ENCODE measurements around the gene MUC16. TPM values are rescaled to one million over a fixed set of nuclear protein-coding genes. Genes with fewer than 3 reads are reported as not detected.
"Not testable (repeated sequence)": the region's sequence is repeated elsewhere in the genome, so short reads cannot be mapped to it uniquely, and the experiment has no call there.

Gene MUC16
- under 1 TPM in 4 of 5 donors, not detected in 1; 0.03 to 0.16 (median 0.05) TPM for total RNA-seq
- total RNA-seq (2013) = 0.04 TPM
- 0 to 1.0 (median 0.23) reads per million in 29 experiments for total RNA-seq

DNA sequence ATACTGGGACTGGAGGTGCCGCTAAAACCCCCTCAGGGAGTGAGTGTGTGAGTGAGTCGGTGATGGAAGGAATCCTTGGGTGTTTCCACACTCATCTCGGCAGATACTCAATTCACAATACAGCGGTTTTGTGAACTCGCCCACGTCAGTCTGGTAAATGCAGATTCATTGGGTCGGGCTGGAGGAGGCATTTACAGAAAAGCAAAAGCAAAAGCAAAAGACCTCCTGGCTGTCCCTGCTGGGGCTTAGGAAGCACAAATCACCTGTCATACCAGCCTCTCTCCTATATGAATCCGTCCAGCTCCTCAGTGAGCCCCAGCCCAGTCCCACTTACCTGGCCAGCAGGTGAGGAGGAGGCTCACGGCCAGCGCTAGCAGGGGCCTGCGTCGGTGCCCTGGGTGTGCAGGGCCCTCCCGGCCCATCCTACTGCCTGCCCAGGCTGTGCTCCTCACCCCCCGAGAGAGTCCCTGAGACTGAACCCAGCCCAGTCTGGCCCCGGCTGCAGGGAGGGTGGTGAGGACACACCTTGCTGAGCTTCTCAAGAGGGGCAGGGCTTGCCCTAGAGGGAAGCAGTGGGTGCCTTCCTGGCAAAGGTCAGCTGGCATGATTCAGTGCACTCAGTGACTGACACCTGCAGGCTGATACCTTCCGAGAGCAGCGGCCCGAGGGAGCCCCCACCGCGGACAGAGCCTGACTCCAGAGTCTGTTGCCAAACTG, at the start of gene MUC16:
Gene MUC16 (minus strand): TSS at position 475 of the 717 bp plus-strand sequence.
- CTCF ChIA-PET = no interaction called here
- ATAC-seq (replicated peaks in 1 of 4) (no peak), DNase-seq (no peak)
- no peak within 1 kb of the TSS for H3K27ac ChIP-seq (ENCODE audit: low read length)
- no peak within 1 kb of the TSS for H3K4me3 Mint-ChIP-seq
- no peaks in the 10 kb centered on the region for H3K36me3 Mint-ChIP-seq
- no peaks in the 10 kb centered on the region for H3K9me3 ChIP-seq
- POLR2A ChIA-PET = no interaction called here
- peaks cover 0 to 18% of the 10 kb centered on the region in 2 experiments for H3K27me3 ChIP-seq (replicated peaks in 1 of 2; ENCODE audit: control insufficient read depth in 2 of 2, extremely low read depth in 1 of 2, insufficient read depth in 2 of 2, low read length in 1 of 2)
- peaks cover 0 to 4% (median 0%) of the 10 kb centered on the region in 3 donors for H3K9me3 Mint-ChIP-seq
- H3K27ac Mint-ChIP-seq = no peak within 1 kb of the TSS
- H3K4me3 ChIP-seq (ENCODE audit: control insufficient read depth in 1 of 2, extremely low read depth in 1 of 2, low read length in 1 of 2) = no peak within 1 kb of the TSS
- 78% methylated on average over 16 of the region's 20 CpGs for WGBS (ENCODE audit: insufficient coverage)
- H3K4me1 Mint-ChIP-seq = no peaks in the 10 kb centered on the region
- H3K4me1 ChIP-seq (ENCODE audit: control insufficient read depth in 1 of 2, extremely low read depth in 1 of 2, insufficient read depth in 2 of 2, low read length in 2 of 2) = no peaks in the 10 kb centered on the region
- H3K36me3 ChIP-seq (ENCODE audit: control insufficient read depth in 2 of 2, extremely low read depth in 1 of 2, insufficient read depth in 1 of 2, low read length in 1 of 2) = no peaks in the 10 kb centered on the region
- peaks cover 12 to 23% of the 10 kb centered on the region in 2 donors for H3K27me3 Mint-ChIP-seq

GRCh38 chr19:9058905-9059667, 48.9 kb upstream of the MUC16 start:
- Histone ChIP-seq H3K4me1 (ENCODE audit: control insufficient read depth in 1 of 2, extremely low read depth in 1 of 2, insufficient read depth in 2 of 2, low read length in 2 of 2) (no peaks in the 10 kb centered on the region), H3K4me3 (ENCODE audit: control insufficient read depth in 1 of 2, extremely low read depth in 1 of 2, low read length in 1 of 2) (no peak overlapping the region), H3K9me3 (no peaks in the 10 kb centered on the region), H3K36me3 (ENCODE audit: control insufficient read depth in 2 of 2, extremely low read depth in 1 of 2, insufficient read depth in 1 of 2, low read length in 1 of 2) (no peaks in the 10 kb centered on the region), H3K27ac (ENCODE audit: low read length) (no peak overlapping the region), H3K27me3 (replicated peaks in 1 of 2; ENCODE audit: control insufficient read depth in 2 of 2, extremely low read depth in 1 of 2, insufficient read depth in 2 of 2, low read length in 1 of 2) (no peaks in the 10 kb centered on the region)
- no peaks in the 10 kb centered on the region for H3K36me3 Mint-ChIP-seq
- no peak for ATAC-seq (replicated peaks in 1 of 4)
- CTCF ChIA-PET = no interaction called here
- 77% methylated on average over 6 of the region's 12 CpGs for WGBS (ENCODE audit: insufficient coverage)
- no peak for DNase-seq
- no peaks in the 10 kb centered on the region for H3K4me1 Mint-ChIP-seq
- H3K27me3 Mint-ChIP-seq = peaks cover 3 to 4% of the 10 kb centered on the region in 2 donors
- no peak overlapping the region for H3K4me3 Mint-ChIP-seq
- no peak overlapping the region for H3K27ac Mint-ChIP-seq
- POLR2A ChIA-PET = no interaction called here
- peaks cover 0 to 3% (median 0%) of the 10 kb centered on the region in 3 donors for H3K9me3 Mint-ChIP-seq

DNA sequence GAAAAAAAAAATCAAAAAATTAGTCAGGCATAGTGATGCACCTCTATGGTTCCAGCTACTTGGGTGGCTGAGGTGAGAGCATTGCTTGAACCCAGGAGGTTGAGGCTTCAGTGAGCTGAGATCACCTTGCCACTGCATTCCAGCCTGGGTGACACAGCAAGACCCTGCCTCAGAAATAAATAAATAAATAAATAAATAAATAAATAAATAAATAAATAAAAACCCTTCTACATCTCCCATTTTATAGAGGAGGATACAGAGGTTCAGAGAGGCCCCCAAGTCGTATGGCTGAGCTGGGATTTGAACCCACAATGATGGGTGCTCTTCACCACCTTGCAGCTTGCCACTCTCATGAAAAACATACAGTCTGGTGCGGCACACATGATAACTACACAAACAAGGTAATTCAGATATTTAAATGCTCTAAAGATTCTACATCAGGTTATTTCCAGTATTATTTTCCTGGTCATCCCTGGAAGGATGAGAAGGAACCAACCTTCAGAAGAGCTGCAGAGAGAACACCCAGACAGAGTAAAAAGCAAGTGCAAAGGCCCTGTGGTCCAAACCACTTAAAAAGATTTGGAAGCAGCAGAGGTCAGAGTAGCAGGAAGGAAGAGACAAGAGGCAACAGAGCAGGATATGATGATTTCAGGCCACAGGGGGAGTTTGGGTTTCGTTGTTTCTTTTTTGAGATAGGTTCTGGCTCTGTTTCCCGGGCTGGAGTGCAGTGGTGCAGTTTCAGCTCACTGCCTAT, 47.5 kb upstream of the MUC16 start:
- Histone ChIP-seq H3K27ac (ENCODE audit: low read length) (no peak overlapping the region), H3K36me3 (ENCODE audit: control insufficient read depth in 2 of 2, extremely low read depth in 1 of 2, insufficient read depth in 1 of 2, low read length in 1 of 2) (no peaks in the 10 kb centered on the region), H3K27me3 (replicated peaks in 1 of 2; ENCODE audit: control insufficient read depth in 2 of 2, extremely low read depth in 1 of 2, insufficient read depth in 2 of 2, low read length in 1 of 2) (no peaks in the 10 kb centered on the region), H3K9me3 (no peaks in the 10 kb centered on the region), H3K4me3 (ENCODE audit: control insufficient read depth in 1 of 2, extremely low read depth in 1 of 2, low read length in 1 of 2) (no peak overlapping the region), H3K4me1 (ENCODE audit: control insufficient read depth in 1 of 2, extremely low read depth in 1 of 2, insufficient read depth in 2 of 2, low read length in 2 of 2) (no peaks in the 10 kb centered on the region)
- DNase-seq (no peak), ATAC-seq (replicated peaks in 1 of 4) (no peak)
- POLR2A ChIA-PET = no interaction called here
- Mint-ChIP-seq H3K27ac (no peak overlapping the region), H3K4me1 (no peaks in the 10 kb centered on the region), H3K27me3 (peaks cover 3 to 4% of the 10 kb centered on the region in 2 donors), H3K36me3 (no peaks in the 10 kb centered on the region), H3K4me3 (no peak overlapping the region), H3K9me3 (peaks cover 0 to 8% (median 0%) of the 10 kb centered on the region in 3 donors)
- CTCF ChIA-PET = no interaction called here
- WGBS (ENCODE audit: insufficient coverage) = 71% methylated on average over 1 of the region's 4 CpGs

- H3K27ac Mint-ChIP-seq; H3K4me1 ChIP-seq (ENCODE audit: control insufficient read depth in 1 of 2, extremely low read depth in 1 of 2, insufficient read depth in 2 of 2, low read length in 2 of 2); CTCF ChIA-PET; H3K27me3 ChIP-seq (replicated peaks in 1 of 2; ENCODE audit: control insufficient read depth in 2 of 2, extremely low read depth in 1 of 2, insufficient read depth in 2 of 2, low read length in 1 of 2); H3K36me3 ChIP-seq (ENCODE audit: control insufficient read depth in 2 of 2, extremely low read depth in 1 of 2, insufficient read depth in 1 of 2, low read length in 1 of 2); POLR2A ChIA-PET; ATAC-seq (replicated peaks in 1 of 4); H3K27ac ChIP-seq (ENCODE audit: low read length); DNase-seq; H3K4me3 Mint-ChIP-seq; H3K4me1 Mint-ChIP-seq; H3K27me3 Mint-ChIP-seq; H3K36me3 Mint-ChIP-seq; H3K9me3 ChIP-seq; H3K9me3 Mint-ChIP-seq; H3K4me3 ChIP-seq (ENCODE audit: control insufficient read depth in 1 of 2, extremely low read depth in 1 of 2, low read length in 1 of 2): not testable (repeated sequence)
- WGBS (ENCODE audit: insufficient coverage) = no CpG with 5 or more reads among the region's 9 CpGs
Observed at GRCh38 chr19:9056131-9056530, 45.9 kb upstream of the MUC16 start.

DNA sequence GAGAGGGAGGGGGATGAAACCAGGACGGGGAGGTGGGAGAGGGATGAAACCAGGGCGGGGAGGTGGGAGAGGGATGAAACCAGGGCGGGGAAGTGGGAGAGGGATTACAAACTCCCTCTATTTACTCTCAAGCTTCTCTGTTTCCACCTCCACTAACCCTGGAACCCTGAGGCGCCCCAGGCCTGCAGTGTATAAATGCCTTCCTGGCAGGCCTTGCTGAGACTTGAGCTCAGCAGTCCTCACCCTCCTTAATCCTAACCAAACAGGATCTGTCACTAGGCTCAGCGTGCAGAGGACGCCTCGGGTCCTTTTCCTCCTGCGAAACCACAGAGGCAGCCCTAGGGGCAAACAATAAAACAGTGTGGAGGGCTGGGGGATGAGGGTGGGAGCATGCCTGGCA, 44.6 kb upstream of the MUC16 start:
- no peak overlapping the region for H3K27ac ChIP-seq (ENCODE audit: low read length)
- no peak overlapping the region for H3K27ac Mint-ChIP-seq
- no peaks in the 10 kb centered on the region for H3K36me3 Mint-ChIP-seq
- WGBS (ENCODE audit: insufficient coverage) = no CpG with 5 or more reads among the region's 8 CpGs
- no peaks in the 10 kb centered on the region for H3K36me3 ChIP-seq (ENCODE audit: control insufficient read depth in 2 of 2, extremely low read depth in 1 of 2, insufficient read depth in 1 of 2, low read length in 1 of 2)
- H3K4me3 ChIP-seq (ENCODE audit: control insufficient read depth in 1 of 2, extremely low read depth in 1 of 2, low read length in 1 of 2) = no peak overlapping the region
- DNase-seq (no peak), ATAC-seq (replicated peaks in 1 of 4) (no peak)
- no peaks in the 10 kb centered on the region for H3K9me3 ChIP-seq
- H3K27me3 Mint-ChIP-seq = peaks cover 3 to 4% of the 10 kb centered on the region in 2 donors
- H3K4me3 Mint-ChIP-seq = no peak overlapping the region
- H3K9me3 Mint-ChIP-seq = peaks cover 0 to 8% (median 0%) of the 10 kb centered on the region in 3 donors
- ChIA-PET POLR2A (no interaction called here), CTCF (no interaction called here)
- H3K4me1 Mint-ChIP-seq = no peaks in the 10 kb centered on the region
- H3K4me1 ChIP-seq (ENCODE audit: control insufficient read depth in 1 of 2, extremely low read depth in 1 of 2, insufficient read depth in 2 of 2, low read length in 2 of 2) = no peaks in the 10 kb centered on the region
- H3K27me3 ChIP-seq (replicated peaks in 1 of 2; ENCODE audit: control insufficient read depth in 2 of 2, extremely low read depth in 1 of 2, insufficient read depth in 2 of 2, low read length in 1 of 2) = no peaks in the 10 kb centered on the region

- CTCF ChIA-PET = no interaction called here
Observed at GRCh38 chr19:9054207-9054606, 44.0 kb upstream of the MUC16 start.

More at GRCh38 chr19:9054207-9054606, 44.0 kb upstream of the MUC16 start:
- ATAC-seq (replicated peaks in 1 of 4) = no peak
- H3K27me3 Mint-ChIP-seq = peaks cover 3 to 5% of the 10 kb centered on the region in 2 donors
- Histone ChIP-seq H3K9me3 (no peaks in the 10 kb centered on the region), H3K27ac (ENCODE audit: low read length) (no peak overlapping the region), H3K4me3 (ENCODE audit: control insufficient read depth in 1 of 2, extremely low read depth in 1 of 2, low read length in 1 of 2) (no peak overlapping the region), H3K4me1 (ENCODE audit: control insufficient read depth in 1 of 2, extremely low read depth in 1 of 2, insufficient read depth in 2 of 2, low read length in 2 of 2) (no peaks in the 10 kb centered on the region), H3K36me3 (ENCODE audit: control insufficient read depth in 2 of 2, extremely low read depth in 1 of 2, insufficient read depth in 1 of 2, low read length in 1 of 2) (no peaks in the 10 kb centered on the region), H3K27me3 (replicated peaks in 1 of 2; ENCODE audit: control insufficient read depth in 2 of 2, extremely low read depth in 1 of 2, insufficient read depth in 2 of 2, low read length in 1 of 2) (no peaks in the 10 kb centered on the region)
- H3K27ac Mint-ChIP-seq = no peak overlapping the region
- POLR2A ChIA-PET = no interaction called here
- H3K4me1 Mint-ChIP-seq = no peaks in the 10 kb centered on the region
- peaks cover 0 to 8% (median 0%) of the 10 kb centered on the region in 3 donors for H3K9me3 Mint-ChIP-seq
- H3K4me3 Mint-ChIP-seq = no peak overlapping the region
- no peaks in the 10 kb centered on the region for H3K36me3 Mint-ChIP-seq
- DNase-seq = no peak
- WGBS (ENCODE audit: insufficient coverage) = 94% methylated on average over 8 of the region's 8 CpGs

All from T-cell (primary cell).